GM21423 (cell line): ENCODE data around the gene COL20A1.
"Not testable (repeated sequence)": the region's sequence is repeated elsewhere in the genome, so short reads cannot be mapped to it uniquely, and the experiment has no call there.

Experiments
- ATAC-seq: cut with Tn5 transposase; IDR thresholded peaks from one replicate; pipeline ENCODE4 v1.9.1; 2021; ENCODE audit warnings: mild to moderate bottlenecking, moderate library complexity; ENCODE audit not compliant: unreplicated experiment

The COL20A1 gene

DNA sequence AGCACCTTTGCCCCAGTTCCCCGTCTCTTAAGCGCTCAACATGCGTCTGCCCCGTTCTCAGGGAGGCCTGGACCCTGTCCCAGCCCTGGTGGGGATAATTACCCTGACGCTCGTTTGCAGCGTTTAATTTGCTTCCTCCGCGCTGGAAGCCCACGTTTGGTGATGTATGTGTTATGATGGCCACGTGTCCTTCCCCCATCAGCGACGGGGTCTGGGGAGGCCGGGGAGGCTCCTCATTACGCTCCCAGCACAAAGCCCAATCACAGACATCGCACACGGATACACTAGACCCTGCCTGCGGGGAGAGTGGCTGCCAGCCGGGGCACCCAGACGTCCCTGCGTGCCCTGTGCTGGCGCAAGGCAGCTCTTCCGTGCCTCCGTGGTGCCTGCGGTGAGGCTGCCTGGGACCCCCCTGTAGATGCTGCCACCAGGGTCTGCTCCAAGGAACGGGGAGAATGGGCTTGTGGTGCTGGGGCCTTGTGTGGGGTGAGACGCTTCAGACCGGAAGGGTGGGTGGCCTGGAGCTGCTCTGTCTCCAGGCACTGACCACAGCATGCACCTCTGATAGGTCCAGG is 78.4 kb downstream of the COL20A1 start:
- ATAC-seq = no peak

DNA sequence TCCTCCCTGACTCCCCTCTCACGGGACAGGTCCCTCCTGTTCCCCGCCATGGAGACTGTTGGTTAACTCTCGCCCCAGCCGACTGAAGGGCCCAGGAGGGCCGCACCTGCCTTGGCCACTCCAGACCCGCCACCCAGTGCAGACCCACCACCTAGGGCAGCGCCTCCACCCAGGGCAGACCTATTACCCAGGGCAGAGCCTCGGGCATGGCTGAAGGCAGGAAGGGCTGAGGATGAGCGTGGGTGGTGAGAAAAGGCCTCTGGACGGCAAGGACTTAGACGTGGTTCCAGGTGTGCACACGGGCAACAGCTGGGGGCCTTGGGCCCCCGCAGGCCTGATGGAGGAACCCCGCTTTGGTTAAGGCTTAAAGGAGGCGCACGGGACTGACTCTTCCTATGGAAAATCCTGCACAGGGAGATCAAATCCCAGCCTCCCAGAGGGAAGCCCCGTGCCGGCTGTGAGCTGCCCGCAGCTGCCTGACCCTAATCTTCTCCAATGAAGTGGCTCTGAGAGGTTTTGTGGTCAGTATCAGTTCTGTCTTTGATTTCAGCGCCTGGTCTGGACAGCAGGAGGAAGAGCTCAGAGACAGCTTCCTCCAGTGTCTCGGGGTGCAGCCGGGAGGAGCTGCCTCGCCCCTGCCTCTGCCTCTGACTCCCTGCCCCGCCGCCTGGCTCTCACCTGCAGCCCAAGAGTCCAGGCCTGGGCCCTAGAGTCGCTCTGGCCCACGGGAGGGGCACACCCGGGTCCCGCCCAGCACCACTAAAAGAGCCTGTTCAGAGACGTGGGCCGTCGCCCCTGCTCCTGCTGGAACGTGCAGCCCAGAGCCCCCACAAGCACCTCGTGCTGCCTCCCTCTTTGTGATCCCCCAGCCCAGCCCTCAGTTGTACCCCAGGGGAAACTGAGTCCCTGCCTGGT is 80.2 kb downstream of the COL20A1 start:
- ATAC-seq = no peak

DNA sequence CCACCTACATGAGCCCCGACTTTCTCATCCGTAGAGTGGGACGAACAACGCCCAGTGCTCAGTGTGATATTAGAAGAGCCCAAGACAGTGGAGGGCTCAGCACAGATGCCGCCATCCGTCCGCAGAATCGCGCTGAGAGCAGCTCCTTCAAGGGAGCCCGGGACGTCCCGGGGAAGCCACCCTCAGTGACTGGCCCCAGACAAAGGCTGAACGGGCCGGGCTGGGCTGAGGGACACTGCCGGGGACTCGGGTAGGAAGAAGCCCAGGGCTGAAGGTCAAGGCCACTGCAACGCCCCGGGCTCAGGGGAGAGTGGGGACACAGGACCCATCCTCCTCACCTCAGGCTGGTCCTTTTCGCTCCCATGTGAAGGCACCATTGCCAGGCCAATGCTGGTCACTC is 81.0 kb downstream of the COL20A1 start:
- no peak for ATAC-seq

DNA sequence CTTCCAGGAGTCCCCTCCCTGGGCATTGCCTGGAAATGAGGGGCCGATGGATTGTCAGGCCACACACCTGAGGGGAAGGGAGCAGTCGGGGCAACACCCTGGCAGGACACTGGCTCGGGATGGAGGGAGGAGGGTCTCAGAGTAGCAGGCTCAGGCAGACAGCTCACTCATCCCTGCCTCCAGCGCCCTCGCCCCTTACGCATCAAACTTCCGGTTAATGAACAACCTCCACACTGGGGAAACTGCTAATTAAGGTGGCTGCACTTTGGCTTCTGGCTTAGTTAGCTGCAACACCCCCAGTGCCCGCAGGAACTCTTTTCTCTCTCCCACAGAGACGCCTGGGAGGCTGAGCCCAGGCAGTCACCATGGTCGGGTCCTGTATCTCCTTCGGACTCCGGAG is 81.5 kb downstream of the COL20A1 start:
- no peak for ATAC-seq

DNA sequence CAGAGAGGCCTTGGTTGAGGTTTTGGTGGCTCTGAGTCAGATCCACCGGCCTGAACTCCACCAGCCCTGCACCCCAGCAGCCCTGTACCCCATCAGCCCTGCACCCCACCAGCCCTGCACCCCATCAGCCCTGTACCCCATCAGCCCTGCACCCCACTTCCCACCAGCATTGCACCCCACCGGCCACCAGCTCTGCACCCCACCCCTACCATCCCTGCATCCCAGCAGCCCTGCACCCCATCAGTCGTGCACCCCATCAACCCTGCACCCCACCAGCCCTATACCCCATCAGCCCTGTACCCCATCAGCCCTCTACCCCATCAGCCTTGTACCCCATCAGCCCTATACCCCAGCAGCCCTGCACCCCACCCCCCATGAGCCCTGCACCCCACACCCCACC is 82.5 kb downstream of the COL20A1 start:
- ATAC-seq = no peak

DNA sequence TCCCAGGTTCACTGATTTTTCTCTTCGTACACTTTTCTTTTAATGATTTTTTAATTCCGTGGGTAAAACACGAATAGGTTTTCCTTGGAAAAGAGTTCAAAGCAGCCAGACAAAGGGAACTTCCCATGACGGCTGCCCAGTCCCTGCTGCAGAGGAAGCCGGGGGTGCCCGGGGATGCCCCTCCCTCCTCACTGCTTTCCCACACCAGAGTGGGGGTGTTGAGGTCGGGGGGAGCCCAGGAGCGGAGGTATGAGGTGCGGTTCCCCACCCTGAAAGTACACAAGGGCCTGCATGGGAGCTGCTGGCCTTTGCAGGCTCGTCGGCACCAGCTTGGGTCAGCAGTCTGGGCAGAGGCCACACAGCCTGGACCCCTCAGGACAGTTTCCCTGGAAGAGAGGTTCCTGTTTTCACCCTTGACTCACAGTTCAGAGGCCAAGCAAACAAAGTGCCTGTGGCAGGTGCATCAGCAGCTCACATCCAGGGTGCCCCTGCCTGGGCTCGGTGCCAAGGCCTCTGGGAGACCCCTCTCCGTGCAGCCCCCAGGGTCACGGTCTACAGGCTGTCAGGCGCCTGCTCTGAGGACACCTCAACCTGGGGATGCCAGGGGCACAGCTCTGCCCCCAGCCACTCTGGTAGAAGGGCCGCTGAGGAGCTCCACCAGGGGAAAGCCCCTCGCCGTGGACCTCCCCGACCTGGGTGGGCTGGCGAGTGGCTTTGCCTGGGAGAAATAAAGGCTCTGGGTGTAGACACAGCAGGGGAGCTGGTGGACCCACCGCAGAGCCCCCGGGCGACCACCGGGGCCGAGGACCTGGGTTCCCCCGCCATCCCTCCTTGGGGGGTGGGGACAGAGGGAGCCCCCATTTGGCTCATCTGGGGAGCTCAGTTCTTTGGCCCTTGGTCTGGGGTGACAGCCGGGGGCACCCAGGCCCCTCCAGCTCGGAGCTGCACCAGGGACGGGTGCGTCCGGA is 83.6 kb downstream of the COL20A1 start:
- no peak for ATAC-seq

DNA sequence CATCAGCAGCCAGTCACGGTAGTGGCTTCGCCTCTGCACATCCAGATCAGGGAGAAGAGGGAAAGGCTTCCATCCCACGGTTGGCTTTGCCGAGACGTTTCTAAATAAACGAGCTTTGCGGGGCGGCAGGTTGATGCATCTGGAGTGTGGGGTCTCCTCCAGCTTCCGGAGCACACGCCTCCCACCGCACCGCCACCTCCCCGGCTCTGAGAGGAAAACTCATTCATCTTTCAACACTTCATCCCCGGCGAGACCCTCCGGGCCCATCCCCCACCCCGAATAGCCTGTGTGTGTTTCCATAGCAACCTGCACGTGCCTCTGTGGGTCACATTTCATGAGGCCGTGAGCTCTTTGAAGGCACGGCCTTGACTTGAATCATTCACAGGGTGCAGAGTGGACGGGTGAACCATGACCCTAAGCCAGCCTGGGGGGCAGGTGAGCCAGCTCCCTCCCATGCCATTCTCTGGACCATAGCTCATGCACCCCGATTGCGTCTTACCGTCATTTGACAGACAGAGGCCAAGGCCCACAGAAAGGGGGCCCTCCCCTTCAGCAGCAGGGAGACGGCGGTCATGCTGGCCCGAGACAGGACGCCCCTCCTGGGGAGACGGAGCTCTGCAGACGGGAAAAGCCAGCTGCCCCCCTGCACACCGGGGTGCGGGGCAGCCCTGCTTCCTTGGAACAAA is 84.4 kb downstream of the COL20A1 start:
- no peak for ATAC-seq

DNA sequence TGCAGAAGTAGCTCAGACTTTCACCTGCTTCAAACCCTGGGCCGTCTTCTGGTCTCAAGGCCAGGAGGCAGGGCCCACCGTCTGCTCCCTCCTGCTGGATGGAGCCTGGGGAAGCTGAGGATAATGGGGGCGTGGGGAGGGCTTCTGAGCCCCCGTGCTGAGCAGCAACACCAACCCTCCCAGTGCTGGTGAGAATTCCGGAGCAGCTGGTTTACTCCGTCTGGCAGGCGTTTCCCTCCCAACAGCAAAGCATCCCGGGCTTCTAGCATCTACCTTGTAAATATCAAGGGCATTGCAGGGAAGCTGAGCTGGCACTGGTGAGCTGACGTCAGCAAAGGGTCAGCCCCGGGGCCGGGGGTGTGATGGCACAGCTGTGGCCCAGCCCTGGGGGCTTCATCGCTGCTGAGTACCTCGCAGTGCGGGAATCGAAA is 85.0 kb downstream of the COL20A1 start:
- ATAC-seq = no peak

DNA sequence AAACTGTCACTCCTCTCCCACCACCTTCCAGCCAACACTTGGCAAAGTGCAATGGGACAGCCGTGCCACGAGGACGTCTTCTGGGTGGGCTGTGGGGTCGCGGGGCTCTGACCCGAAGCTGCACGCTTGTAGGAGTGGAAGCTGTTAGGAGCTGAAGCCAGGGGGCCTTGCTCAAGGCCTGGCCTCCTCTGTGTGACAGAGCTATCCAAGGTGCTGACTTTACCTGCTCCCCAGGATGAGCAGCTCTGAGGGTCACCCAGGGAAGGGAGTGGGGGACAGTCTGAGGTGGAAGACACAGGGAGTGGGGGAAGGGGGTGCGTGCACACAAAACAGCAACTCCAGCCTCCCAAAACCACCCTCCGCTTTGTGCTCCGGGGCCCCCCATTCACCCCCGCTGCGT is 85.6 kb downstream of the COL20A1 start:
- ATAC-seq = no peak

DNA sequence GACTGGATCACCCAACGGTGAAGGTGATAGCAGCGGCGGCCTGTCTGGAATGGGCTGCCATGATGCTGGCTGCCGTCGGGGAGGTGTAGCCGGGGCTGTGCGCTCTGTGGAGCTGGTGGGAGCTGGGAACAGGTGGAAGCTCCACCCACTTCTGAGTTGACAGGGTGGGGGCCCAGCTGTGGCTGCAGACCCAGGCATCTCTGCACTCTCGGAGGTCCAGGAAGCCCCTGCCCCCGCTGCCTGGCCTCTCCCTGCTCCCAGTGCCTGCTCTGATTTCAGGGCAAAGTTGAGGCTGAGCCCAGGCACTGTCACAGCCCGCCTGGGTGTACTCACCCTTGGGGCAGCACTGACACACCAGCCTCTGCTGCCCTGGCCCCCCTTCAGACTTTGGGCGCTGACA is 86.3 kb downstream of the COL20A1 start:
- no peak for ATAC-seq

DNA sequence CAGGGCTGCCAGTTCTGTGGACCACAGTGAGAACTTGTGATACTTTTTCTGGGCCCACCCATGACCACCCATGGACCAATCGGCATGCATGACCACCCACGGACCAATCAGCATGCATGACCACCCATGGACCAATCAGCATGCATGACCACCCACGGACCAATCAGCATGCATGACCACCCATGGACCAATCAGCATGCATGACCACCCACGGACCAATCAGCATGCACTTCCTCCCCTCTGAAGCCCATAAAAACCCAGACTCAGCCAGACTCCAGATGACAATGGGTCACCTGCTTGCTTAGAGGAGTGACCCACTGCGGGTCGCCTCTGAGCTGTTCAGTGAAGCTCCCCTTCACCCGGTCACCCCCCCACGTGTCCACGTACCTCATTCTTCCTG is 86.9 kb downstream of the COL20A1 start:
- ATAC-seq = not testable (repeated sequence)

DNA sequence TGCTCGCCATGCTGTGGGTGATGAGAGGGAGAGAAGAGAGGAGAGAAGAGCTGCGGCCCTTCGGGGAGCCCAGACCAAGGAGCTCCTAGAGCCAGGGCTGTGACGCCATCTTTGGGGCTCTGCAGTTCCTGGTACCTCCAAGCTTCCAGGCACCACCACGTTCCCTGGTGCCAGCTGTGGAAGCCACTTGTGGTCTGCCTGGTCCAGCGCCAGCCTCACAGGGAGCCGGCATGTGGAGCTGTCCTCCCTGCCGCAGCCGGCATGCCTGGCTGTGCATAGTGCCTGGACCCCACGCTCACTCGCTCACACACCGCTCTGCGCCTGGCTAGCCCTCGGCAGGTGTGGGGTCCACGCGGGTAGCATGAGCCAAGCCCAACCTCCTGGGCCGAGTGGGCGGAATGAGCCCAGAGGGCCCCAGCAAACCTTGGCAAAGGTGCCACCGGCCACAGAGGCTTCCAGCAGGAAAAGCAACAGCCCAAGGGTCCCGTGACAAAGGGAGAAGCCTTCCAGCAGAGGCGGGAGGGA is 87.4 kb downstream of the COL20A1 start:
- ATAC-seq = no peak

DNA sequence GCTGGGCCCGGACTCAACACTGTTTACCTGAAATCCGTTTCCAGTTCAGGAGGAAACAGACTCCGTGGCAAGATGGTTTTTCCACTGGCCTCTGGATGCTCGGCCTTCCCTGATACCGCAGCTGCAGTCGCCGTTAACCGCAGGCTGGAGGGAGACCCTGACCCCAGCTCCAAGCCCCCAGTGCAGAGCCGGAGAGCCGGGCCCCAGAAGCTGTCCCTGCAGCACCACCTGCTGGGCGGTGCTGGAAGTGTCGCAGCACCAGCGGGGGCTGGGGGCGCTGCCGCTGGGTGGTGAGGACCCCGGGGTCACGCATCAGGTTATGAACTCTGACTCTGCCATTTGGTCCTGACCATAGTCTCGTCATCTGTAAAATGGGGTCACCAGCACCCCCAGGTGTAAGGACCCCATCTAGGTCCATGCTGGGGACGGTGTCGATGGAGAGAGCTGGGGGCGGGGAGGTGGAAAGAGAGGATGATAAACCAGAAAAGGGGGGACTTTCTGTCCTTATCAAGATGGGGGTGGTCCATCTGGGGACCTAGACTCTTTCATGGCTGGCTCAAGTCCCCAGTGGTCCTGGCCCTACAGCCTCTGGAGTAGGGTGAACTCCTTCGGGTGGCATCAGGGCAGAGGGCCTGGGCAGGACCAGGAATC is 88.9 kb downstream of the COL20A1 start:
- no peak for ATAC-seq

DNA sequence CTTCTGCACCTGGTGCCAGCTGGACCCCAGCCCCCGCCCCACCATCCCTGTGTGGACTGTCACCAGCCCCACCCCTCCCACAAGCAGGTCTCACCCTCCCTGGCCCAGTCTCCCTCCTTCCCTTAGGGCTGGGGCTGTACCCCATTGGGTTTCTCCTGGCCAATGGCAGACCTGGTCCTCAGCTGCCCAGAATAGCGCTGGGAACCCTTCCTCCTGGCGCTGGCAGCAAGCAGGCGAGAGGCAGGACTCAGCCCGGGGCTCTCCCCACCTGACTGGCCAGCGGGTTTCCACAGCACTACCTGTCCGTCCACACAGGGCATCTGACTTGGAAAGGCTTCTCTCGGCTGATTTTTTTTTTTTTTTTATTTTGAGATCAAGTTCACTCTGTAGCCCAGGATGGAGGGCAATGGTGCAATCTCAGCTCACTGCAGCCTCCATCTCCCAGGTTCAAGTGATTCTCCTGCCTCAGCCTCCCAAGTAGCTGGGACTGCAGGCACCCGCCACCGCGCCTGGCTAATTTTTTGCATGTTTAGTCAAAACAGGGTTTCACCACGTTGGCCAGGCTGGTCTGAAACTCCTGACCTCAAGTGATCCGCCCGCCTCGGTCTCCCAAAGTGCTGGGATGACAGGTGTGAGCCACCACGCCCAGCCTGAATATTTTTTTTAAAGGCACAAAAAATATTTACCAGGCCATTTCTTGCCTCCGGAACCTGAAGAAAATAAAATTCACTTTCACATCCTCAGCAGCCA is 89.7 kb downstream of the COL20A1 start:
- no peak for ATAC-seq

DNA sequence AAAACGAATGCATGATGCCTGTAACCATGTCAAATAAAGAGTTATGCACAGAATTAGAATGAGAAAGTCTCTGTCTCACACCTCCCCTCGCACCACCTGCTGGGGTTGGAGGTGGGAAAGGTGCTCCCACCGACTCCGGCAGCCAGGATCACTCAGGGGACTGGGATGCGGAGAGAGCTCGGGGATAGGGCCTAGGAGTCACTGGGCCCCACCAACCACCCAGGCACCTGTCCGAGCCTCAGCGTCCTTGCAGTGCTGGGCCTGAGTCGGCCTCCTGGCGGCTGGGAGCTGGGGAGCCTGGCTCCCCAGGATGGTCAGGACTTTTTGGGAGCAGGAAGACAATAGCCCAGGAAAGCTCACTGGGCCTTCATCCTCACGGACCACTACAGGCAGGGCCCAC is 90.6 kb downstream of the COL20A1 start:
- ATAC-seq = no peak

DNA sequence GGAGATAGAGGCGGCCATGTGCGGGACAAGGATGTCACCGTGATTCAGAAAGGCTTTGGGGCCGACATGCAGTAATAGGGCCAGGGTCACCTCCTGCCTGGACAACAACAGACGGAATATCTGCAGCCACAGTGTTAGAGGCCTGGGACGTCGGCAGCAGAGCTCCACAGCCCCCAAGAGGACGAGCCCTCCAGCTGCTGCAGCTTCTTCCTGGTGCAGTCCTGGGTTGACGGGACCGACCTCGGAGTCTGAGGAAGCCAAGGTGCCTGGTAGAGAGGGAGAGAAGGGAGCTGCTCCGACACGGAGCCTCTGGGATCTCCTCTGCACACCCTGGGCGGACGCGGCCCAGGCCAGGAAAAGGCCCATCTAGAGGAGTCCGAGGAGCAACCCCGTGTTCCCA is 91.3 kb downstream of the COL20A1 start:
- ATAC-seq = no peak
